Stimulated activated CD4-positive, alpha-beta T cell treated with anti-CD3 and anti-CD28 coated beads, Interleukin-15, amount 100 ng/mL, for 48 hours (primary cell): ENCODE results near the gene TRANK1.

Experiments used
- DNase-seq, 2 donors: peaks; one replicate each; pipeline ENCODE4 v3.0.0-alpha.2; 2020; ENCODE audit warnings: low read depth in 2 of 2

The TRANK1 gene

DNA sequence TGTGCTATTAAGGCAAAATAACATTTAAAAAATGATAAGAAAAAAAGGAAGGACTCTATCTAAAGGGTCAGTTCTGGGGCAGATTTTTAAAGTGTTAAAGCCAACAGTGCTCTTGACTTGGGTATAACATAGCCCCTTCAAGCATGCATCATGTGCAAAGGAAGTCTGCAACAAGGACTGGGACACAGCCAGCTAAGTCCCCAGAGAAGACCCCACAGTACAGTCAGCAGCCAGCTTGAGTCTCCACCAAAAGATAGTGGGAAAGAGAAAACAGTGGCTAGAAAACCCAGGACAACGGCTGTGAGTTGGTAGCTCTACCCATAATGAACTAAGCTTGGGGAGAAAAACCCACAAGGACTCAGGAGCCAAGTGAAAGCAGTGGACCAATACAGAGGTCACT, 94.1 kb downstream of the TRANK1 start:
- no peak for DNase-seq

DNA sequence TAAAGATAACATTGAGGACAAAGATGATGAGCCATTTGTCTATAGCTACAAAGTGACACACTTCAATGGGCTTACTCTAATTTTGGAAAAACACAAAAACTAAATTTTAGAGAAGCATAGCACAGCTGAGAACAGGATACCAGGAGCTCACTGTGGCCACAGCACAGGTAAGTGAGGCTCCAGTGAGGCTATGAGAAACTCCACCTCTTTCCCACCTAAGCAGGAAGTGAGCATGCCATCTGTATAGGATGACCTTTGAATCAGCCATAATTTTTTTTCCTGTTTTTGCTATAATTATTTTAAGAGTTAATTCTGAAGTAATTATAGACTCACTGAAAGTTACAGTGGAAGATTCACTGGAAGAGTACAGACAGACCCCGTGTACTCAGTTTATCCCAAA, 98.4 kb downstream of the TRANK1 start:
- no peak for DNase-seq

DNA sequence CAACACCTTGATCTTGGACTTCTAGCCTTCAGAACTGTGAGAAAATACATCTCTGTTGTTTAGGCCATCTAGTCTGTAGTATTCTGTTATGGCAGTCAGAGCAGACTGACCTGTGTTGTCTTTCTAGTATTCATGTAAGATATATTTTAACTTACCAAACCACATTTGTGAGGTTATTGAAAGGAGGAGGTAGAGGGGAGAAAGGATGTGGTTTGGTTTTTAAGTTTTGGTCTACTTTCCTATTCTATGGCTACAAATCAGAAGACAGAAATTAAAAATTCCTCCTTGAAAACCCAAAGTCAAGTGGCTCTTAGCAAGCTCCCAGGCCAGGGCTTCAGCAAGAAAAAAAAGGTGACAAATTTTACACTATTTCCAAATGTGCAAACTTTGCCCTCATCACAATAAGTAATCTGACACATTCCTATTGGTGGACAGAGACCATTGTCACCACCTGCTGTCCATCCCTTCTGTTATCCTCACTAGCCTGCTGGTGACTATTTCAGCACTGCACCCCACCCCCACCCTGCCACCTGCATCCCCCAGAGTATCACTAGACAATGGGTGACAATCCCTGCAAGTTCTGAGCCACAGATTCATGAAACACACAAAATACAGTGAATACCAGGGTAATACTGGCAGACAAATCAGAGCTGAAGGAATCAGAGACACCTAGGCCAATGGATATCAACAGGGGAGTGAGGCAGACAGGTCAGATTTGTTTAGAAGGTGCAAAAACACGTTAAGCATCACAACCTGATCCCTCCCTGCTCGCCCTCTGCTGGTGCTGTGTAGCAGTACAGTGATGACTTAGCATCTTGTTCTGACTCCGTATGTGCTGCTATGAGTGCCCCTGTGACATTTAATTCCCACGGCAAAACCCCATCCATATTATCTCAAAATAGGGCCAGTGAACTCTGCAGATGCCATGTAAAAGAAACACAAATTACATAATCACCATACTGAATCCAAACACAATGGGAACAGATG, 101.5 kb downstream of the TRANK1 start:
- peak; percentile 45 to 58 for DNase-seq

DNA sequence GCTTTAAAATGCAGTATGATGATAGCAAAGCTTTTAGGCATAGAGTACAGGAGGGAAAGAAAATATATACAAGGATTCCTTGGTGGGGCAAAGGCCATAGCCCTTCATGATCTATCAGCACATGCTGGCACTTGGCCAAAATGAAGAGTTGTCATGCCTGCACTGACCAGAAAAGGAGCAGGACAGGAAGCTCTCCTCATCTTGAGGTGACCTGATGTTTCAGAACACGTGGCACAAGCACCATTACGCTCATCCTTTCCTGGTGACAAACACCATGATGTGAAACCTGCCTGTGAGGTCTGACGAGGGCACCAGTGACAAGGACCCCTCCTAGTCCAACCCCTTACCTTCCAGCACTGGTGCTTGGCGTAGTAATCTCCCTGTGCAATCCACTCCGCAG, 102.6 kb downstream of the TRANK1 start:
- DNase-seq: no peak

DNA sequence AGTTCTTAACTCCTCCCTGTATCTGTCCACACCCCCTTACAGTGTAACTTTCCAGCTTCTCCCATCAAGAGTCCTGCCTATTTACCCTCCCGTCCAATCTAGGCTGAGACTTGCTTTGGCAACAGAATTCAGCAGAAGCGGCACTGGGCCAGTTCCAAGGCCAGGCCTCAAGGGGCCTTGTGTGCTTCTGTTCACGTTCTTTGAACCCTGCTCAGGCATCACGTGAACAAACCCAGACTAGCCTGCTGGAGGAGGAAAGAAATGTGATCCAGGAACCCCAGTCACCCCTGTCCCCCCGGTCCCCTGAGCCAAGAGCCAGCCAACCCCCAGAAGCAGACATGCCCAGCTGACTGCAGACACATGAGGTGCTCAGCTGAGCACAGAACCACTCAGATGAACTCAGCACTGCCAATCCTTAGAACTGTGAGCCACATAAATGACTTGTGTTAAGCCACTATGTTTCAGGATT, 104.4 kb downstream of the TRANK1 start:
- DNase-seq: no peak

DNA sequence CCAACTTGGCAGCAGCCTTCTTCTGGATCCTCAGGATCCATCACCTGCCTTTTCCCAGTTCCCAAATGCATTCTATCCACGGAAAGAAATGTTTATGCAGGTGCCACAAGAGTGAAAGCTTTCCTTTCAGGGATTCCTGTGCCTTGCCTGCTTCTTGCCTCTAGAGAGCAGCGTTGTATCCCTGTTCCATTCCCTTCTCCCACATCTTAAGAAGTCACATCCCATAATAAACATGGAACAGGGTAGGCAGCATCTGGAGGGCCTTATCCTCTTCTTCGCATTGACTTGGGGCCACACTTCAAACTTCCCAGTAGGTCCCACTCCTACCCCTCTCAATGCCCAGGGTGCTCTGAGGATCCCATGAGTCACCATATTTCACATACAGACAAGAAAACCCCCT, 107.8 kb downstream of the TRANK1 start:
- no peak for DNase-seq

DNA sequence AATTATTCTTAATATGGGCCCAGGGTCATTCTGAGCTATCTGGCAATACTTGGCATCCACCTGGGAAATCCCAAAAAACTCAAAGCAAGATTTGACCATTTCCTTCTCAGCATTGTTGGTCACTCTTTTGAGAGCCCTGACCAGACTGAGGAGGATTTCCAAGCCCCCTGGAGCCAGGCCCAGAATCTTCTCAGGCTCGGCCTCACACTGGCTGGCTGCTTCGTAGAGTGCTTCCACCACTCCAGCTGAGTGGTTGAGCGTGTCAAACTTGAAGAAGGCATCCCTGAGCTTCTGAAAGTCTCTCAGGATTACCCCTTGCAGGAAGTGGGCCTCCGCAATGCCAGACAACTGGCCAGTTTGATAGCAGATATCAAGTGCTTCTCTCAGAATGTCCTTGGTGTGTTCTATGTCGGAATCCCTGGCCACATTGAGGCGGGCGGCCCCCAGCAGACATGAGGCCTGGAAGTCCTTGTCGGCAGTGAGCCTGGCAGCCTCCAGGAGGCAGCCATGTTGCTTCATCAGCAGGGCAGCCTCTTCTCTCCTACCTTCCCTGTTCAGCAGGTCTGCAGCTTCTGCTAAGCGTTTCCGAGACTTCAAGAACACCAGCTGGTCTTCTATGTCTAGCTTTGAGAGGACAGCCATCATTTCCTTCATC, 111.6 kb downstream of the TRANK1 start:
- DNase-seq: no peak

DNA sequence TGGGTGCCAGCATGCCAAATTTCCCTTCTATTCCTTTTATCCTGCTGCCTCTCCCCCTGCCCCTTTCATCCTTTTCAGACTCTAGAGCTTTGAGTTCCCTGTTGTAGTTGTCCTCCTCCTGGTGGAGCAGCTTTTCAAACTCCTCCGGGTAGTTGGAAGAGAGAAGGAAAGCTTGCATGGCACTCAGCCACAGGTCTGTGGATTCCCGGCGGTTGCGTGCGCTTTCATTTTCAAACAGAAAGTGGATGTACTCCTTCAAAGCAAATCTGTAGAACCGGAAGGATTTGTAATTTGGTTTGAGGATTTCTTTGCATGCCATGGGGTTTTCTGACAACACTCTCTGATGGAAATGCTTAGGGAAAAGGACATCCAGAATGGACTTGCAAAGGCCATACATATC, 112.4 kb downstream of the TRANK1 start:
- no peak for DNase-seq

DNA sequence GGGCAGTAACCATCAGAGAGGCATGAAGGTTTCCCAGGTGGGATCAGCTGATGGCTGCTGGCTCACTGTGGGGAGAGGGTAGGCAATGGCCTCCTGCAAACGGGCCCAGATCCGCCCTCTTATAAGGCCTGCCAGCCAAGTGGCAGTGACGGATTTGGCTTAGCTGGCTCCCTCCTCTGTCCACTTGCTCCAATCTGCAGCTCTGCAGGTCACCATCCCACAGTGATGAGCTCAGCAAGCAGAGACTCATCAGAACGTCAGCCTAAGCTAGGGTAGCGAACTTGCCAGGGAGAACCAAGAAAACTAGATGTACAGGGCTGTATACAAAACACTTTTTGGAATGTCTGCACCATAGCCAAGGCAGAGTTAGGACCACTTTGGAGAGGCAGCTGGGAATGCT, 117.7 kb downstream of the TRANK1 start:
- no peak for DNase-seq

DNA sequence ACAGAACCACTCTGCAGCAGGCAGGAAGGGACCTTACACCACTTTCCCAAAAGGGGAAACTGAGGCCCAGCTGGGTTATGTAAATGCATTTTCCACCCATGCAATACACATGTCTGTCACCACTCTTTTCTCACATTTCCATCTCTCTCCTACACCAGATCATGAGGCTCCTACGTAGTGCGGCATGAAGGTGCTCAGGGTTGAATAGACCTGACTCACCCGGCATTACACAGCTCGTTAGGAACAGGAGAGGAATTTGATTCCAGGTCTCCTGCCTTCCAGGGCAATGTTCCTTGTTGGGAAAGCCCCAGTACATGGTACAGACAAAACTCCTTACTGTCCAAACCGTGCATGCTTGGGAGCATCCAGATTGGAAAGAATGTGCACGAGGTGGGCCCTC, 118.6 kb downstream of the TRANK1 start:
- no peak for DNase-seq

DNA sequence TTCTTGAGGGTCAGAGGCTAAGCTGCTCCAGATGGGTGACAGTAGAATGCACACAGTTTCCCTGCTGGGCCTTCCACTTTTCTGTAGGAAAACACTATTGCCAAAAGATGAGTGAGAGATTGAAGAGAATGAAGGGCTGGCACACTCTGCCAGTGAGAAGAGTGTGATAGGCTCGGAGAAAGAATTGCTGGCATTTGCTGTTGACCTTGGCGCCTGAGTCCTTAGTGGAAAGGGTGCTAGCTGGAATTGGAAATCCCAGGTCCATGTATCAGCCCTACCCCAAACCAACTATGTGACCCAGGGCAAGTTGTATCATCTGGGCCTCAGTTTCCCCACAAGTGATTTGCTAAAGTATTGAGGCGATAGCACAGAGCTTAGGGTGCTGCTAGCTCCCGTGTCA, 120.4 kb downstream of the TRANK1 start:
- no peak for DNase-seq

DNA sequence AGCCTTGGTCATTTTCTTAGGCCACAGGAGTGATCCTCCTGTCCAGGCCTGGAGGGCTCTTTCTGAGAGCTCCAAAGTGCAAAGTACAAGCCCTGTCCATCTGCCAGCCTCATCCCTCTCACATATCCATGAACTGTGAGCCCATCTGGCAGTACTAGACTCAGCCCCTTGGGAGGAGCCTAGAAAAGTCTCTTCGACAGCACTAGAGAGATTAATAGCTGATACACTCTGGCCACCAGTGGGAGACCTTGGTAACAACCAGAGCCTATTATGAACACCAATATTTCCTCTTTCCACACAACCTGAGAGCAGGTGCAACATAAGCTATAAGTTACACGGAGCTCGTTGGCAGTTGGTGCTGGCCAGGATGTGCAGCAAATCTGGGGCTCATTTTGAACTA, 121.0 kb downstream of the TRANK1 start:
- DNase-seq: no peak

DNA sequence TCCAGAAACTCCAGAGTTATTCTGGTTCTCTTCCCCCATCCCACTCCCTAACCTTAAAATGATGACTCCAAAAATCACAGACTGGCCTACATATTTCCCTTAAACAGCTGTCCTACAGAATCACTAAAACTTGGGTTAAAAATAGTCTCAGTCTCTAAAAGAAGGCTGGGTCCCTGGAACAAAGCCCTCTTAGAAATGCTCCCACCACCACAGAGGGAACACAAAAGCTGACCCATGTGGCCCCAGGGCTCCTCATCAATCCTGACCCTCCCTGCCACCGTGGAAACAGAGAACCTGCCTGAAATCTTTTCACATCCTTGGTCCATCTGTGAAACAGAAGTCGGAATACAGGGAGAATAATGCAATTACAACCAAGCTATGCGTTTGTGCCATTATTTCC, 124.8 kb downstream of the TRANK1 start:
- DNase-seq: no peak

DNA sequence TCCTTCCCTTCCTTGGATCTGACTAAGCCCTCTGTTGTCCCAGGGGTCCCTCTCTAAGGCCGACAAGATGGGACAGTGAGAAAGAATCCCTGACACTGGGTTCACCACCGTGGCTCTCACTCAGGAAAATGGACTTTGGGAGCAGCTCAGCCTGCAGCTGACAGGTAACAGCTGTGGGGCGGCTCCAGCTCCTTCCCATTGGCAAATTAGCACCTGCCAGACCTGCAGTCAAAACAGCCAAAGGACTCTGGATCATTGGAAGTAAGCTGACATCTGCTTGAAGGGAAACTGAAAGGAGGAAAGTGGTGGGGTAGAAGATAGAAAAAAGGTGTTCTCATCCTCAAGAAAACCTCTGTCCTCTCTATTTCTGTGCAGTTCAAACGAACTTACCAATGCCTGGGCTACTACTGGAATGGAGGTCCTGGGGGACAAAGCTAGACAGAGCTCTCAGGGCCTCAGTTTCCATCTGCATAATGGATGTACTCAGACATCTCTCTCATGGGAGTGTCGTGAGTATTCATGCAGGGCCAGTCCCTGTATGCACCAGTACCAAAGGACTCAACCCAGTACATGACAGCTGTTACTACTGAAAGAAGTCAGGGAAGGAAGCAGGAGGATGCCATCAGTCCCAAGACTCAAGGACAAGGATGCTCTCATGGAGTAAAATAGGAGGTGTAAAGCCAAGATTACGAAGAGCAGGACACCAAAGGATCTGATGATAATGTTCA, 126.9 kb downstream of the TRANK1 start:
- DNase-seq: no peak

DNA sequence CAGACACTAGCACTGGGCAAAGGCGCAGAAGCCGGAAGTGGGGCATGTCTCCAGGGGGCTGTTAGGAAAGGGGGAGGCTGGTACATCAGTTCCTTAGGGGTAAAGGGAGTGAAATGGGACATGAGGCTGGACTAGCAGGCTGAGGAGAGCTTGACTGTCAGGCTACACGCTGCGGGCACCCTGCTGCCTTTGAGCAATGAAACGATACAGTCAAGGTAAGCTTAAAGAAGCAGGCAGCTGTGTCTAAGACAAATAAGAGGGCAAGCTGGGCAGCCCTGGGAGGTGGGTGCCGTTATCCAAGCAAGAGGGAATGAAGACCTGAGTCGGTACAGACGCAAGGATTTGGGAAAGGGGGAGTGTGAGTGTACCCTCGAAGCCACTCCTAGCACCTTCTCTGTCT, 129.5 kb downstream of the TRANK1 start:
- DNase-seq: no peak

DNA sequence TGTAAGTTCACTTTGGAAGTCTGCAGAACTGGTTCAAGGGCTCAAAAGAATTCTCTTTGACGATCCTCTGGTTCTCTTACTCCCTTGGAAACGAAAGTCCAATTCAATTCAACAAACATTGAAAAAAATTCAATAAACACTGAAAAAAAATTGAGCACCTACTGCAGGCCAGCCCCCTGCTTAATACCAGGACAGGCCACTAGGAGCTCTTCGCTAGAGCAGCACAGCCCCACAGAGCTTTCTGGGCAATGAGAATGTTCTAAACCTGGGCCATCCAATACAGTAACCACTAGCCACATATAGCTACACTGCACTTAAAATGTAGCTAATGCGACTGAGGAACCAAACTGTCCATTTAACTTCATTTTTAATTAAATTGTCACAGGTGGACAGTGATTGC, 130.1 kb downstream of the TRANK1 start:
- DNase-seq: no peak

DNA sequence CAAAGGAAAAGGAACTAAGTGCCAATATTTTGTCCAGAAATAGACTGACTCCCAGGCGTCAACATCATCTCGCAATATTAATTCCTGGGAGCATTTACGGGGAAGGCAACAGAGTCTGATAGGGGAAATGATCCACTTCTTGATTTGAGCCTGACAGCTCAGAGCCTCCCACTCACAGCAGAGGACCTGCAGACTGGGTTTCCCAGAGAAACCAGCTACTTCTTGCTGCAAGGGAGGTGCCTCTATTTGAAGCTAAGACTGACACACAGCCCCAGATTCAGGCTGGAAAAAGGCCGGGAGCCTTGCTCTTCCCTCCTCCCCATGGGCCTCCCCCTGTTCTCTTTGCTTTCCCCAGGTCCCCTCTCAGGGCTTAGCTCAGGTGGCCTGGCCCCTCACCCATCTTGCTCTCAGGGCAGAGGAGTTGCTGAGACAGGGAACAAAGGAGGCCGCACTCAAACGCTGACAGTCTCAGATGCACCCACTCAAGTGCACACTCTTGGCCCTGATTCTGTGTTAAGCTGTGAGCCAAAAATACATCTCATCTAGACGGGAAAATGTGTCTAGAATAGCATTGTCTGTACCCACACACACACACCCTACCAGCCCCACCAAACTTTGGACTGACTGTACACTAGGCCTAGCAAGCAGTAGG, 130.7 kb downstream of the TRANK1 start:
- DNase-seq: no peak

DNA sequence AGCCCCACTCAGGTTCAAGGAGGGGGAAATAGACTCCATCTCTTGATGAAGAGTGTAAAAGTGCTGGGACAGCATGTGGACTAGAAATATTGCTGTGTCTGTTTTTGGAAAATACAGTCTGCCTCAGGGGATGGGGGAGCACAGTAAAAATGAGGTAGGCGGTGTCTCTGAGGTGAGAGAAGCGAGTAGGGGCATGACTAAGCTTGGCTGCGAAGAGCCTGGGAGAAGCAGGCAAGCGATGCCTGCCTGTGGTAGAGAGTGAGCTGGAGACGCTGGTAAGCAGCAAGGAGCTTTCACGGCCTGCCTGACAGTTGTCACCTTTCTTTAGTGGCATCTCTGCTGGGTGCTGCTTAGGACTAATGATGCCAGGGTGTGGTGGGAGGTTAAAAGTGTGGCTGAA, 131.5 kb downstream of the TRANK1 start:
- DNase-seq: no peak

DNA sequence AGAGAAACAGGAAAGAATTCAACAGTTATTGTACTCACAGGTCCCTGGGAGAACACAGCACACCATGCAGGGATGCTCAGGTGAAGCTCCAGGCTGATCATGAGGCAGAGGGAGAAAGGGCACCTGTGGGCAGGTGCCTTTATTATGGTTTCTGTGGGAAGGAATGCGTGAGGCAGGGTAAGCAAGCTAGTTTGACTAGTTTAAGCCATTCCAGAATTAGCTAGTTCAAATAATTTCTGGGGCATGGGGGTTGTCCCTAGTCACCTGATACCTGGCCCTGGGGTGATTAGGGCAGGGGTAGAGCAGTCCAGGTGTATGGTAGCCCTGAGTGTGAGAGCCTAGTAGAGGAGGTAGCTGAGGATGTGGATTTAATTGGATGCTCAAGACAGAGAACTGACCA, 132.6 kb downstream of the TRANK1 start:
- DNase-seq: no peak

DNA sequence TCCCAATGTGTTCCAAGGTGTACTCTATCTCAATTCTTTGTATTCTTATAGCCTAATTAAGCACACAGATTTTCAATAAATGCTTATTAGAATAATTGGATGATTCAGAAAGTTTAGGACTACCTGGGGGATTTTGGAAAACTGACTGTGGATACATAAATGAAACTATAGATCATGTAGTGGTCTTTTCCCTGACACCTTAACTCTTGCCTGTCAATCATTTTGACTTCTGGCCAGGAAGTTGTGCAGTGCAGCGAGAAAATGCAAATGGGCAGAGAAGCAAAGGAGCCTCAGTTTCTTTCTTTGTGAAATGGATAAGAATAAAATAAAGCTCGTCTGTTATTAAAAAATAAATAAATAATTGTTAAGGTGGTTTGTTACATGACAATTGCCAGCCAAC, 133.1 kb downstream of the TRANK1 start:
- no peak for DNase-seq

DNA sequence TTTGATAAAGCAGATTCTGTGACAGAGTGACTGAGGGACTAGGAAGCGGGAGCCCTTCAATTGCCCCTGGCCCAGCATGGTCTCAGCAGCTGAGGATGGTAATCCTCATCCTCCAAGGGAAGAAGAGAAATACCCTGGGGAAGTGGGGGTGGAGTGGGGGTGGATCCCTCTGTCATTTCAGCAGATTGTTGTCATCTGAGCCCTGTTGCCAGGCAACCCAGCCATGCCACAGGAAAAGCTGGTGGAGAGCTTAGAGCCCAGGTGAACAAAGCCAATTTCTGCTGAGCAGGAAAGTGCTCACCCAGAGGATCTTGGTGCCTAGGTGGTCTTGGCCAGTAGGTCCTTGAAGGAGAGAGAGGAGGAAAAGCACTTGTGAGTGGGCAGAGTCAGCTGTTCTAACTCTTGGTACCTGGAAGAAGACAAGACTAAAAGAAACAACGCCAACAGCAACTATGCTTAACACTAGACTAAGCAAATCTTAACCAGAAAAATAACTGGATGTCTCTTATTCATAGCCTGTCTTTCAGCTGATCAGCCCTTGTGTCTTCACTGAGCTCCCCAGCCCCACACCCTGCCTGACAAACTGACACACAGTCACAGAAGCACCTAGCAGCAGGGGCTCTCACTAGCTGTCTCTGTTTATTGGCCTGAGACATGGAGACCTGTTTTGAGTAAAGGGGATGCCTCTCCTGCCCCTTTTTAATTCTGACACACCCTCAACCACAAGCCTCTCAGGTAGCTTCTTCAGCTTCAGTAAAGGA, 140.4 kb downstream of the TRANK1 start:
- no peak for DNase-seq
